ENCODE data around the gene NUDT1. TPM values are rescaled to one million over a fixed set of nuclear protein-coding genes. Genes with fewer than 3 reads are reported as not detected.

NUDT1 gene
- total RNA-seq, 1 donor from 2014 or later = 10.2 TPM

DNA sequence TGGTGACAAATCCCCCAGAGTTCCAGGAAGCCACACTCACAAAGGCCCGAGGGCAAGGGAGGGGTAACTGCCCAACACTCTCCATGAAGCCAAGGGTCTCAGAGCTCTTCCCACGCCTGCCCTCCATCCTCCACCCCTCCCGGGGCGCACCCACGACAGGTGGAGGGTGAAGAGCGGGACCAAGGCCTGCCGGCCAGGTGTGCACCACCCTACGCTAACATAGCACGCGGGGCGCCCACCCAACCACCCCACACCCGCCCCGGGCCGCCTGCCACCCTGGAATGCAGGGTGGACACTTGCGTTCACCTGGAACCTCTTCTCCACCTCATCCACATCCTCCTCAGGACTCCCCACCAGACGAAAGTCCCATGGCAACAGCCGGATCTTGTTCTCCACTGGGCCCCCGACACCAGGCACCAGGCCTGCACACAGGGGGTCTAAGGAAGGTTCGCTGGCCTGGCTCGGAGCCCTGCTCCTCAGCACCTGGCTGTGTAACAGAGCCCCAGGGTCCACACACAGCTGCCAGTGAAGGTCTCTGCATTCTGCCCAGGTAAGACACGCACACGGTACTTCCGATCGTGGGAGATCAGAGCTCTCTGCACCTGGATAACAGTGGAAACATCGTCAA is 42.0 kb upstream of the NUDT1 start:
- DNase-seq (no peak), ATAC-seq (no peak)
- Histone ChIP-seq H3K27ac (no peak overlapping the region), H3K4me3 (no peak overlapping the region), H3K9me3 (peaks cover 8% of the 10 kb centered on the region), H3K36me3 (peaks cover 46% of the 10 kb centered on the region), H3K4me1 (no peaks in the 10 kb centered on the region), H3K27me3 (ENCODE audit: low read depth) (no peaks in the 10 kb centered on the region)
- intact Hi-C loops (cut with DNase I) = no loop called here
- TF ChIP-seq, protein P1, sequence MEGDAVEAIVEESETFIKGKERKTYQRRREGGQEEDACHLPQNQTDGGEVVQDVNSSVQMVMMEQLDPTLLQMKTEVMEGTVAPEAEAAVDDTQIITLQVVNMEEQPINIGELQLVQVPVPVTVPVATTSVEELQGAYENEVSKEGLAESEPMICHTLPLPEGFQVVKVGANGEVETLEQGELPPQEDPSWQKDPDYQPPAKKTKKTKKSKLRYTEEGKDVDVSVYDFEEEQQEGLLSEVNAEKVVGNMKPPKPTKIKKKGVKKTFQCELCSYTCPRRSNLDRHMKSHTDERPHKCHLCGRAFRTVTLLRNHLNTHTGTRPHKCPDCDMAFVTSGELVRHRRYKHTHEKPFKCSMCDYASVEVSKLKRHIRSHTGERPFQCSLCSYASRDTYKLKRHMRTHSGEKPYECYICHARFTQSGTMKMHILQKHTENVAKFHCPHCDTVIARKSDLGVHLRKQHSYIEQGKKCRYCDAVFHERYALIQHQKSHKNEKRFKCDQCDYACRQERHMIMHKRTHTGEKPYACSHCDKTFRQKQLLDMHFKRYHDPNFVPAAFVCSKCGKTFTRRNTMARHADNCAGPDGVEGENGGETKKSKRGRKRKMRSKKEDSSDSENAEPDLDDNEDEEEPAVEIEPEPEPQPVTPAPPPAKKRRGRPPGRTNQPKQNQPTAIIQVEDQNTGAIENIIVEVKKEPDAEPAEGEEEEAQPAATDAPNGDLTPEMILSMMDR (IDR thresholded peaks at IDR 0.05) = no peak

DNA sequence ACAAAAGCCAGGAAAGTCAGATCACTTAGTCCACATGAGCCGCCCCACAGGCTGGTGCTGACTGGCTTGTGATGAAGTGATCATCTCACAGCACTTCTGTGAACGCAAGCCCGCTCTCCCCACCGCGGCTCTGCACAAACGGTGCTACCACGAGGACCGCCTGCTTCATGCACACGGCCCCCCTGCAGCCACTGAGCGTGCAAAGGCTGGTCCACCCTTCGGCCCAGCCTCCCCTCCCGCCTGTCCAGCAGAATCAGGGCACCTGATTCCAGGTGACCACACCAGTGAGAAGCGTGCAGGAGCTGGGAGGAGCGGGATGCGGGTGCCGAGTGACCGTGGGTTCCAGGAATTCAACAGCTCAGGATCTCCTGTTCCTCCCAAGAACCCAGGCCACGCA is 41.4 kb upstream of the NUDT1 start:
- no peaks in the 10 kb centered on the region for H3K27me3 ChIP-seq (ENCODE audit: low read depth)
- no peaks in the 10 kb centered on the region for H3K4me1 ChIP-seq
- H3K36me3 ChIP-seq = peaks cover 45% of the 10 kb centered on the region
- intact Hi-C loops (cut with DNase I) = no loop called here
- TF ChIP-seq, protein P1 (IDR thresholded peaks at IDR 0.05) = no peak
- no peak overlapping the region for H3K27ac ChIP-seq
- ATAC-seq = no peak
- H3K9me3 ChIP-seq = peaks cover 3% of the 10 kb centered on the region
- no peak for DNase-seq
- no peak overlapping the region for H3K4me3 ChIP-seq

DNA sequence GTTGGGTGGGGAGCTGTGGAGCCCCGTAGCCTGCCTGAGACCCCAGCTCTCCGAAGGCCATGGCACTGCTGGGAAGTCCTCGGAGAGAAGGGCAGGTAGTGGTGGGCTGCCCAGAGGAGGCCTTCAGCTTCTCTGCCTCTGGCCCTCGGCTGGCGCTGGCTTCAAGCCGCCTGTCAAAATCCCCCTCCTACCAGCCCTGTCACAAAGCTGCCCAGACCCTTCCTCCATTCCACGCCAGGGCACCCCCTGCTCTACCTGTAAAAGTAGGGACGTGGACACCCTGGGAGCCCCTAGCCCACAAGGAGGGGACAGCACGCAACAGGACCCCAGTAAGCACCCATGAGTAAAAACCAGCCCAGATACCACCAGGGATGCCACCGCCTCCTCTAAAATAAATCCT is 40.9 kb upstream of the NUDT1 start:
- Histone ChIP-seq H3K36me3 (peaks cover 39% of the 10 kb centered on the region), H3K27me3 (ENCODE audit: low read depth) (no peaks in the 10 kb centered on the region), H3K4me3 (no peak overlapping the region), H3K27ac (no peak overlapping the region), H3K4me1 (no peaks in the 10 kb centered on the region), H3K9me3 (no peaks in the 10 kb centered on the region)
- intact Hi-C loops (cut with DNase I) = no loop called here
- ATAC-seq = no peak
- no peak for DNase-seq
- TF ChIP-seq, protein P1 (IDR thresholded peaks at IDR 0.05) = no peak

DNA sequence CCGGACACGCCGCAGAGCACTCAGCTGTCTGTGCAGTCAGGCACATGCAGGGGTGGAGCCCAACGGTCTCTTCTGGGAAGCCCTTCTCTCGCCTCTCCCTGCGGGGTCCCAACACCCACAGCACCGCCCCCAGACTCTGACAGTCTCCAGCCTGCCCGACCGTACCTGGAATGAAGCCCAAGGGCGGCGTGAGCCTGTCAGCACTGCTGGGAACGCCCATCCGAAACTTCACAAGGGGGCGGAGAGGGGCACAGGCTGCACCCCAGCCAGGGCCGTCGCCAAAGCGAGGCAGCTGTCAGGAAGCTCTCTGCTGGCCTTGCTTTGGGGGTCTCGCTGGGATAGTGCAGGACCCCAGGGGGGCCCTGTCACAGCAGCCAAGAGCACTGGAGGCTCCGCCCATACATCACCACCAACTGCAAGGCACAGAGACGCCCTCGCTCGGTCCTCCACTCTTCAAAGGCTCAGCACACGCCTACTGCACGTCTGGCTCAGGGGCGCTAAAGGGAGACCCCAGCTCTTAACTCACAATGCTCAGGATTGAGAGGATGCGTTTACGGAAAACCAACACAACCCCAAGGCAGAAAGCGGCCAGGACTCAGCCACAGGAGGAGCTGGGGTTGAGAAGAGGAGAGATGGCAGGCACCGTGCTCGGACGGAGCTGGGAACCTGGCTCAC is 40.2 kb upstream of the NUDT1 start:
- no peak overlapping the region for H3K4me3 ChIP-seq
- DNase-seq (no peak), ATAC-seq (no peak)
- H3K4me1 ChIP-seq = no peaks in the 10 kb centered on the region
- no peaks in the 10 kb centered on the region for H3K9me3 ChIP-seq
- TF ChIP-seq, protein P1 (IDR thresholded peaks at IDR 0.05) = no peak
- no peaks in the 10 kb centered on the region for H3K27me3 ChIP-seq (ENCODE audit: low read depth)
- no peak overlapping the region for H3K27ac ChIP-seq
- intact Hi-C loops (cut with DNase I) = no loop called here
- peaks cover 38% of the 10 kb centered on the region for H3K36me3 ChIP-seq

DNA sequence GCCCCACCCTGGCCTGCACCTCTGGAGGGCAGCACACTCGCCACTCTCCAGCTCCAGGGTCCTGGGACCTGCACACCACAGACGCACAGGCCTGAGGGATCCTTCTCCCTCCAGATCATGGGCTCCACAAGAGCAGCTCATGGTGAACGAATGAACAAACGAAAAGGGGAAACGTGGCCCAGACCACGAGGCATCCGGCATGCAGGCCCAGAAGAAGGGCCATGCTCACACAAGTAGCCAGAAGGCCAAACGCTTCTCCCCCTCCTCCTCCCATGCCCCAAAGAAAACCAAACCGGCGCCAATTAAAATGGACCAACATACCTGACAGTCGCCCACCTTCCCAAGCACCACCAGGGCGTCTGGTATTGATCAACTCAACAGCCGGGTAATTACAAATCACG is 39.7 kb upstream of the NUDT1 start:
- no peaks in the 10 kb centered on the region for H3K27me3 ChIP-seq (ENCODE audit: low read depth)
- H3K4me1 ChIP-seq = no peaks in the 10 kb centered on the region
- no peak for DNase-seq
- TF ChIP-seq, protein P1 (IDR thresholded peaks at IDR 0.05) = no peak
- peaks cover 43% of the 10 kb centered on the region for H3K36me3 ChIP-seq
- intact Hi-C loops (cut with DNase I) = no loop called here
- no peak overlapping the region for H3K4me3 ChIP-seq
- no peak overlapping the region for H3K27ac ChIP-seq
- ATAC-seq = no peak
- no peaks in the 10 kb centered on the region for H3K9me3 ChIP-seq
